ENCODE data around the gene RPL19.

Gene RPL19

DNA sequence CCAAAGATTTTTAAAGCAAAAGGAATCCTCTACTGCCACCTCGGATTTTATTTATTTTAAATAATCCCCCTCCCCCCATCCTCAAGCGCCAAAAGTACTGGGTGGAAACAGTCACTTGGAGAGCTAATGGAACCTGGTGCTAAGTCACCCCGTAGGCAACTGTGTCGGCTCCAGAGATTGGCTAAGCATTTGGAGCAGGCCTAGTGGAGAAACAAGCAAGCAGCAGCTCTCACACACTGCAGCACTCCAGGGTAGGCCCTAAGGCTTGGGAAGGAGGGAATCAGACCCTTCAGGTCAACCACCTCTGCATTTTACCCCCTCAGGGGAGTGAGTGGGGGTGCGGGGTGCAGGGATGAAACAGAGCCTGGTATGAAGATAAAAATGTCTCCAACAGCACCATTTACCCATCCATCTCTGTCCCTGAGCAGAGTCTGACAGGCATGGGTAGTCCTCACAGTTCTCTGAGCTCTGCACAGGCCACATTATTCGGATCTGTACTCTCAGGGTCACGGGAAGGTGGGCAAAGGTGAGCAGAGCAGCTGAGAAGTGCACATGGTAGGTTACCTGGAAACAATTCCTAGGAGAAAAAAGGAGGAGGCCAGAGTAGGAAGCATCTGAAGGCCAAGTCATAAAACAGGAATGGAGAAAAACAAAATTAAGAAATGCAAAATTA, 52.8 kb downstream of the RPL19 start:
- no peak for DNase-seq
